Fibroblast of mammary gland (primary cell): ENCODE data around the gene FAM81A.
A peak's percentile ranks its signal among the peaks of the same experiment; 100 is the strongest.

Source experiments
- DNase-seq: peaks from one replicate; pipeline ENCODE4 v3.0.0-alpha.2; 2010; ENCODE audit warnings: low read depth
- H3K4me3 ChIP-seq: 2 replicates; pipeline ENCODE4 v1.5.1; 2011; ENCODE audit warnings: low read depth, mild to moderate bottlenecking, low read length, moderate library complexity; ENCODE audit not compliant: control insufficient read depth
- TF ChIP-seq, protein P1 (sequence below): conservative IDR thresholded peaks from 2 replicates; pipeline ENCODE4 v1.5.1; 2011; ENCODE audit warnings: low read depth, low read length, inconsistent platforms; ENCODE audit not compliant: control insufficient read depth, insufficient read depth

The FAM81A gene

DNA sequence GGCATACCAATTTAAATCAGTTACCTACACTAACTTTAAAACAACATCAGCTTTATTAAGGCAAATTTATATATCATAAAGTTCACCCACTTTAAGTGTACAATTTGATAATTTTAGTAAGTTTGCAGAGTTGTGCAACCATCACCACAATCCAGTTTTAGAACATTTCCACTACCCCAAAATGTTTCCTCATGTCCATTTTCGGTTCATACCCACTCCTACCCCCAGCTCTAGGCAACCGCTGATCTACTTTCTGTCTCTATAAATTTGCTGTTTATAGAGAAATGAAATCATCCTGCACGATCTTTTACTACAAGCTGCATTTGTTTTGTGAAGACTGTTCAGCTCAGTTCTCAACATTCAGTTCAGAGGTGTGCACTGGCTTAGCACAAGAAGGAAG, 31.5 kb upstream of the FAM81A start:
- no peak overlapping the region for H3K4me3 ChIP-seq
- DNase-seq: no peak
- TF ChIP-seq, protein P1, sequence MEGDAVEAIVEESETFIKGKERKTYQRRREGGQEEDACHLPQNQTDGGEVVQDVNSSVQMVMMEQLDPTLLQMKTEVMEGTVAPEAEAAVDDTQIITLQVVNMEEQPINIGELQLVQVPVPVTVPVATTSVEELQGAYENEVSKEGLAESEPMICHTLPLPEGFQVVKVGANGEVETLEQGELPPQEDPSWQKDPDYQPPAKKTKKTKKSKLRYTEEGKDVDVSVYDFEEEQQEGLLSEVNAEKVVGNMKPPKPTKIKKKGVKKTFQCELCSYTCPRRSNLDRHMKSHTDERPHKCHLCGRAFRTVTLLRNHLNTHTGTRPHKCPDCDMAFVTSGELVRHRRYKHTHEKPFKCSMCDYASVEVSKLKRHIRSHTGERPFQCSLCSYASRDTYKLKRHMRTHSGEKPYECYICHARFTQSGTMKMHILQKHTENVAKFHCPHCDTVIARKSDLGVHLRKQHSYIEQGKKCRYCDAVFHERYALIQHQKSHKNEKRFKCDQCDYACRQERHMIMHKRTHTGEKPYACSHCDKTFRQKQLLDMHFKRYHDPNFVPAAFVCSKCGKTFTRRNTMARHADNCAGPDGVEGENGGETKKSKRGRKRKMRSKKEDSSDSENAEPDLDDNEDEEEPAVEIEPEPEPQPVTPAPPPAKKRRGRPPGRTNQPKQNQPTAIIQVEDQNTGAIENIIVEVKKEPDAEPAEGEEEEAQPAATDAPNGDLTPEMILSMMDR: no peak

DNA sequence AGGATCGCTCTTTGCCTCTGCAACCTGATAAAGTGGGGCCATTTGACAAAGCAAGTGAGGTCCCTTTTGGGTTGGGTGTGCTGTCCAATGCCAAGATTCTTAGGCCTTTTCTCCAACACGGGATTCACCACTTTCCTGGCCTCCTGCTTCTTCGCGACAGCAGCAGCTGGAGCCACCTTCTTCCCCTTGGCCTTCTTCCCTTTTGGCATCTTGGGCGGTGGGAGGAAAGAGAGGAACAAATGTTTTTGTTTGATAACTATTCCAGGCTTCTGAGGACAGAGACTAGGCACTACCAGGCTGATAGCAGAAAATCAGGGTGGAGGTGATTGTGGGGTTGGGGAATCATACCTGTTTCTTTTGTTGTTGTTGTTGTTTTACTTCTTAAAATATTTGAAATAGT, 30.0 kb upstream of the FAM81A start:
- H3K4me3 ChIP-seq: no peak overlapping the region
- DNase-seq: no peak
- TF ChIP-seq, protein P1: no peak

DNA sequence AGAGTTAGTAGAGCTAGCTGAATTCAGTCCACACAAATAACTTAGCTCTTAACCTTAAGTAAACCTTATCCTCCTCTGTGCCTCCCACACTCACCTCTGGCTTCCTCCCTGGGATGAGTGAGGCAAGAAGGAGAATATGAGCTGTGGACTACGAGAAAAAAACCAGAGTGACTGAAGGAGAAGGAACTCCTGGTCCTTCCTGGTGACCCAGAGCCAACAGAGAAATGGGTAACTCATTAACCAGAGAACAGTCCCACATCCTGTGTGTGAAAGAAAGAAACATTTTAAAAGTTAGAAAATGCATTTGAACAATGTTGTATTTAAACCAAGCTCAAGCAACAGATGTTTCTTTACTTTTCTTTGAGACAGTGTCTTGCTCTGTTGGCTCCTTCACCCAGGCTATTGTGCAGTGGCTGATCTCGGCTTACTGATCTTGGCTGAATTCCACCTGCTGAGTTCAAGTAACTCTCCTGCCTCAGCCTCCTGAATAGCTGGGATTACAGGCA, 27.5 kb upstream of the FAM81A start:
- DNase-seq: peak; percentile 7
- TF ChIP-seq, protein P1: no peak
- H3K4me3 ChIP-seq: no peak overlapping the region

DNA sequence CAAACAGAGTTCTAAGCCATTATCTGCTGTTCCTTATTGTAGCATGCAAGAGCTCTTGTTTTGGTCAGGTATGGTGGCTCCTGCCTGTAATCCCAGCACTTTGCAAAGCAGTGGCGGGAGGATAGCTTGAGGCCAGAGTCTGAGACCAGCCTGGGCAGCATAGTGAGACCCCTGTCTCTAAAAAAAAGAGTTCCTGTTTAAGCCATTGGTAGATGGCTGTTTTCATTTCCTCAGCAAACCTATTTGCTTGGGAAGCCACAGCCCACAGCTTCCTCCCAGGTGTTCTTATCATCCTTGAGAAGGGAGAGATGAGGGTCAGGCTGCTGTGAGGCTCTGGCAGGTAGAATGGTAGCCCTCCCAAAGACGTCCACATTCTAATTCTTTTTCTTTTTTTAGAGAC, 24.4 kb upstream of the FAM81A start:
- H3K4me3 ChIP-seq: no peak overlapping the region
- TF ChIP-seq, protein P1: no peak
- no peak for DNase-seq

- H3K4me3 ChIP-seq: no peak overlapping the region
- DNase-seq: no peak
- TF ChIP-seq, protein P1: no peak
These were observed 21.2 kb upstream of the FAM81A start for GRCh38 chr15:59416816-59417215.

- TF ChIP-seq, protein P1: no peak
- no peak overlapping the region for H3K4me3 ChIP-seq
- DNase-seq: no peak
These were observed 18.8 kb upstream of the FAM81A start for GRCh38 chr15:59419170-59419569.

DNA sequence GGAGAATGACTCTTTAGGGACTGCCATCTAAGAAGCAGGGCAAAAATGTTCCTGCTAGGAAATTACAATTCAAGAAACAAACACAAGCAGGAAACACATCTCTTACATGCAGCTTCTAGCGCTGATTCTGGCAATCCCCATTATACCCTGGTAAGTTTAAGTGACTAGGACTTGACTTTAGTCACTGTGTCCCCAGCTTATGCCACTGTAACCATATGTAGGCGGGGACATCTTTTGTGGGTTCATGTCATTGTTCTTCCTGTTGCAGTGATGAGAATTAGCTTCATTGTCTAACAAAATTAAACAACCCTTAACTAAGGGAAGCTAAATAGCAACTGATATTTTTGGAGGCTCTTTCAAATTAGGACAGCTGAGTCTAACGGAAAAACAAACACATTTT, 17.9 kb upstream of the FAM81A start:
- DNase-seq: no peak
- no peak overlapping the region for H3K4me3 ChIP-seq
- TF ChIP-seq, protein P1: no peak
